SK-N-SH (cell line): Measurements from ENCODE around the gene CCDC106. TPM values are rescaled to one million over a fixed set of nuclear protein-coding genes. Genes with fewer than 3 reads are reported as not detected.

ENCODE experiments used
- CHD2 ChIP-seq: fragments of 150-350 bp; IDR thresholded peaks from 2 replicates; pipeline ENCODE4 v1.6.1; 2018; ENCODE audit warnings: low read length; ENCODE audit not compliant: partially characterized antibody
- ELF1 ChIP-seq: IDR thresholded peaks from 2 replicates; pipeline ENCODE4 v1.4.0; 2012
- FOSL2 ChIP-seq: IDR thresholded peaks from 2 replicates; pipeline ENCODE4 v1.4.0; 2012; ENCODE audit warnings: low read depth, mild to moderate bottlenecking, moderate library complexity, borderline replicate concordance
- FOXJ3 ChIP-seq: sonication (generic); formaldehyde crosslinking; IDR thresholded peaks from 2 replicates; pipeline ENCODE4 v1.5.1; 2020; ENCODE audit warnings: mild to moderate bottlenecking, missing genetic modification reagents
- GABPA ChIP-seq: IDR thresholded peaks from 2 replicates; pipeline ENCODE4 v1.4.0; 2012; ENCODE audit warnings: low read depth, mild to moderate bottlenecking
- GATA2 ChIP-seq: sonication (generic); formaldehyde crosslinking; IDR thresholded peaks from 2 replicates; pipeline ENCODE4 v1.5.0; 2020; ENCODE audit warnings: mild to moderate bottlenecking, missing genetic modification reagents
- NRF1 ChIP-seq: IDR thresholded peaks from 2 replicates; pipeline ENCODE4 v1.6.1; 2012; ENCODE audit warnings: low read depth, mild to moderate bottlenecking, low read length
- POLR2AphosphoS5 ChIP-seq: IDR thresholded peaks from 2 replicates; pipeline ENCODE4 v1.6.1; 2012; ENCODE audit warnings: low read depth, low read length
- RFX5 ChIP-seq: IDR thresholded peaks from 2 replicates; pipeline ENCODE4 v1.6.1; 2012; ENCODE audit warnings: mild to moderate bottlenecking, improper control_type of control experiment, low read length
- SIN3A ChIP-seq: IDR thresholded peaks from 2 replicates; pipeline ENCODE4 v1.6.1; 2012; ENCODE audit warnings: low read depth, mild to moderate bottlenecking, low read length, moderate library complexity, borderline replicate concordance
- TAF1 ChIP-seq: IDR thresholded peaks from 2 replicates; pipeline ENCODE4 v1.6.1; 2012; ENCODE audit warnings: low read depth, mild to moderate bottlenecking, low read length, moderate library complexity, borderline replicate concordance
- TEAD4 ChIP-seq: IDR thresholded peaks from 2 replicates; pipeline ENCODE4 v1.4.0; 2012; ENCODE audit warnings: mild to moderate bottlenecking, borderline replicate concordance; ENCODE audit not compliant: insufficient read depth
- YY1 ChIP-seq: IDR thresholded peaks from 2 replicates; pipeline ENCODE4 v1.4.0; 2012; ENCODE audit warnings: low read depth, mild to moderate bottlenecking
- polyA plus RNA-seq, 3 experiments: library from polyadenylated mRNA; depleted of rRNA; stranded (reverse); fragments of >200 nt; gene quantifications; 2 replicates each; pipeline ENCODE4 v1.2.3, GENCODE V29; 2012
- TF ChIP-seq, protein P1 (sequence below): IDR thresholded peaks from 2 replicates; pipeline ENCODE4 v1.4.0; 2012; ENCODE audit warnings: low read depth, borderline replicate concordance
- TF ChIP-seq, protein P2 (sequence below): IDR thresholded peaks from 2 replicates; pipeline ENCODE4 v1.6.1; 2012; ENCODE audit warnings: mild to moderate bottlenecking, low read depth, low read length, moderate library complexity
- TF ChIP-seq, protein P3 (sequence below): fragments of 200-600 bp; sonication (generic); IDR thresholded peaks from 2 replicates; pipeline ENCODE4 v1.6.1; 2017; ENCODE audit warnings: antibody characterized with exemption, mild to moderate bottlenecking, moderate library complexity
- TF ChIP-seq, protein P4 (sequence below): IDR thresholded peaks from 2 replicates; pipeline ENCODE4; 2012
- TF ChIP-seq, protein P5 (sequence below): fragments of 150-350 bp; IDR thresholded peaks from 2 replicates; pipeline ENCODE4 v1.6.1; 2017; ENCODE audit warnings: antibody characterized with exemption, low read length, low read depth, borderline replicate concordance

CCDC106 gene
- polyA plus RNA-seq, 1 of the 3 experiments (the other 2 are of a cell fraction): 27.1 TPM

DNA sequence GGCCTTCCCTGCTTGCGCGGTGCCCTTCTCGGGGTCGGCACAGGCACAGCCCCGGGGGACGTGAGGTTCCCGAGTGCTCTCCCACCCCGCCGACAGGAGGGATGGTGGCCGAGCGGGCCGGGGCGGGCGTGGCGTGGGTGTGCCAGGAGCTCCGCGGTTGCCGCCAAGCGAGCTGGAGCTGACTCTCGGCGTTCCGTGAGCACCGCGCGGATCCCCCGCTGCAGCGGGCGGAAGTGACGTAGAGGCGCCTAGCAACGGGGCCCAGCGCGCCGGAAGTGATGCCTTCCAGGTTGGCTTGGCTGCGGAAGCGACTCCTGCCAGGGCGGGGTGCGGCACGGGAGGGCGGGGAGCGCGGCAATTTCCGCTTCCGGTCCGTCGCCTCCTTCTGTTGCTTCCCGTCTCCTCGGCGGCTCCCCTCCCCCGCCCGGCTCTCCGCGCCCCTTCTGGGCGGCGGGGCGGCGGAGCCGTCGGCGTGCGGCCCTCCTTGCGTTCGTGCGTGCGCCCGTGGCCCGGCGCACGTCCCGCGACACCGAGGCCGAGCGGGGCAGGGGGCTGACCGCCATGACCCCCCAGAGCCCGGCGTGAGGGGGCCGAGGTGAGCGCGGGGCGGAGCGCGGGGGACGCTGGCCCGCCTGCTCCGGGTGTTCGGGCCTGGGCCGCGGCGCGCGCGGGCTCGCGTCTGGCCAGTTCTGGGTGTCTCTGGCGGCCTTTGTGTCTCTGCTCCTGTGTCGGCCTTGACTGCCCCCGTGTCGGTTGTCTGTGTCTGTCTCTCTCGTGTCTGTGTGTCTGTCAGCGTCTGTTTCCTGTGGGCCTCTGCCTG, 27.0 kb downstream of the CCDC106 start, which contains the start of gene EPN1 (continued):
- TF ChIP-seq POLR2AphosphoS5: peak; percentile 86; the same call in 1 of the 2 replicates
- peak; percentile 37; the same call in 1 of the 2 replicates for TF ChIP-seq TAF1
- no peak for TF ChIP-seq GATA2 (CRISPR knock-in tag)
- TF ChIP-seq TEAD4: no peak
- TF ChIP-seq SIN3A: peak; percentile 81; the same call in 1 of the 2 replicates
- no peak for TF ChIP-seq NRF1
- no peak for TF ChIP-seq FOSL2
- TF ChIP-seq, protein P1, sequence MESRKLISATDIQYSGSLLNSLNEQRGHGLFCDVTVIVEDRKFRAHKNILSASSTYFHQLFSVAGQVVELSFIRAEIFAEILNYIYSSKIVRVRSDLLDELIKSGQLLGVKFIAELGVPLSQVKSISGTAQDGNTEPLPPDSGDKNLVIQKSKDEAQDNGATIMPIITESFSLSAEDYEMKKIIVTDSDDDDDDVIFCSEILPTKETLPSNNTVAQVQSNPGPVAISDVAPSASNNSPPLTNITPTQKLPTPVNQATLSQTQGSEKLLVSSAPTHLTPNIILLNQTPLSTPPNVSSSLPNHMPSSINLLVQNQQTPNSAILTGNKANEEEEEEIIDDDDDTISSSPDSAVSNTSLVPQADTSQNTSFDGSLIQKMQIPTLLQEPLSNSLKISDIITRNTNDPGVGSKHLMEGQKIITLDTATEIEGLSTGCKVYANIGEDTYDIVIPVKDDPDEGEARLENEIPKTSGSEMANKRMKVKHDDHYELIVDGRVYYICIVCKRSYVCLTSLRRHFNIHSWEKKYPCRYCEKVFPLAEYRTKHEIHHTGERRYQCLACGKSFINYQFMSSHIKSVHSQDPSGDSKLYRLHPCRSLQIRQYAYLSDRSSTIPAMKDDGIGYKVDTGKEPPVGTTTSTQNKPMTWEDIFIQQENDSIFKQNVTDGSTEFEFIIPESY: 0 out of 2 replicates have a peak, but pooled peaks have one; percentile 49
- TF ChIP-seq ELF1: peak; percentile 91
- TF ChIP-seq, protein P2, sequence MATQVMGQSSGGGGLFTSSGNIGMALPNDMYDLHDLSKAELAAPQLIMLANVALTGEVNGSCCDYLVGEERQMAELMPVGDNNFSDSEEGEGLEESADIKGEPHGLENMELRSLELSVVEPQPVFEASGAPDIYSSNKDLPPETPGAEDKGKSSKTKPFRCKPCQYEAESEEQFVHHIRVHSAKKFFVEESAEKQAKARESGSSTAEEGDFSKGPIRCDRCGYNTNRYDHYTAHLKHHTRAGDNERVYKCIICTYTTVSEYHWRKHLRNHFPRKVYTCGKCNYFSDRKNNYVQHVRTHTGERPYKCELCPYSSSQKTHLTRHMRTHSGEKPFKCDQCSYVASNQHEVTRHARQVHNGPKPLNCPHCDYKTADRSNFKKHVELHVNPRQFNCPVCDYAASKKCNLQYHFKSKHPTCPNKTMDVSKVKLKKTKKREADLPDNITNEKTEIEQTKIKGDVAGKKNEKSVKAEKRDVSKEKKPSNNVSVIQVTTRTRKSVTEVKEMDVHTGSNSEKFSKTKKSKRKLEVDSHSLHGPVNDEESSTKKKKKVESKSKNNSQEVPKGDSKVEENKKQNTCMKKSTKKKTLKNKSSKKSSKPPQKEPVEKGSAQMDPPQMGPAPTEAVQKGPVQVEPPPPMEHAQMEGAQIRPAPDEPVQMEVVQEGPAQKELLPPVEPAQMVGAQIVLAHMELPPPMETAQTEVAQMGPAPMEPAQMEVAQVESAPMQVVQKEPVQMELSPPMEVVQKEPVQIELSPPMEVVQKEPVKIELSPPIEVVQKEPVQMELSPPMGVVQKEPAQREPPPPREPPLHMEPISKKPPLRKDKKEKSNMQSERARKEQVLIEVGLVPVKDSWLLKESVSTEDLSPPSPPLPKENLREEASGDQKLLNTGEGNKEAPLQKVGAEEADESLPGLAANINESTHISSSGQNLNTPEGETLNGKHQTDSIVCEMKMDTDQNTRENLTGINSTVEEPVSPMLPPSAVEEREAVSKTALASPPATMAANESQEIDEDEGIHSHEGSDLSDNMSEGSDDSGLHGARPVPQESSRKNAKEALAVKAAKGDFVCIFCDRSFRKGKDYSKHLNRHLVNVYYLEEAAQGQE: no peak
- no peak for TF ChIP-seq FOXJ3 (CRISPR knock-in tag)
- no peak for TF ChIP-seq RFX5
- TF ChIP-seq CHD2: peak; percentile 85
- TF ChIP-seq, protein P3, sequence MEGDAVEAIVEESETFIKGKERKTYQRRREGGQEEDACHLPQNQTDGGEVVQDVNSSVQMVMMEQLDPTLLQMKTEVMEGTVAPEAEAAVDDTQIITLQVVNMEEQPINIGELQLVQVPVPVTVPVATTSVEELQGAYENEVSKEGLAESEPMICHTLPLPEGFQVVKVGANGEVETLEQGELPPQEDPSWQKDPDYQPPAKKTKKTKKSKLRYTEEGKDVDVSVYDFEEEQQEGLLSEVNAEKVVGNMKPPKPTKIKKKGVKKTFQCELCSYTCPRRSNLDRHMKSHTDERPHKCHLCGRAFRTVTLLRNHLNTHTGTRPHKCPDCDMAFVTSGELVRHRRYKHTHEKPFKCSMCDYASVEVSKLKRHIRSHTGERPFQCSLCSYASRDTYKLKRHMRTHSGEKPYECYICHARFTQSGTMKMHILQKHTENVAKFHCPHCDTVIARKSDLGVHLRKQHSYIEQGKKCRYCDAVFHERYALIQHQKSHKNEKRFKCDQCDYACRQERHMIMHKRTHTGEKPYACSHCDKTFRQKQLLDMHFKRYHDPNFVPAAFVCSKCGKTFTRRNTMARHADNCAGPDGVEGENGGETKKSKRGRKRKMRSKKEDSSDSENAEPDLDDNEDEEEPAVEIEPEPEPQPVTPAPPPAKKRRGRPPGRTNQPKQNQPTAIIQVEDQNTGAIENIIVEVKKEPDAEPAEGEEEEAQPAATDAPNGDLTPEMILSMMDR: no peak
- TF ChIP-seq YY1: 0 out of 2 replicates have a peak, but pooled peaks have one; percentile 35
- peak; percentile 95 for TF ChIP-seq GABPA
- TF ChIP-seq, protein P4, sequence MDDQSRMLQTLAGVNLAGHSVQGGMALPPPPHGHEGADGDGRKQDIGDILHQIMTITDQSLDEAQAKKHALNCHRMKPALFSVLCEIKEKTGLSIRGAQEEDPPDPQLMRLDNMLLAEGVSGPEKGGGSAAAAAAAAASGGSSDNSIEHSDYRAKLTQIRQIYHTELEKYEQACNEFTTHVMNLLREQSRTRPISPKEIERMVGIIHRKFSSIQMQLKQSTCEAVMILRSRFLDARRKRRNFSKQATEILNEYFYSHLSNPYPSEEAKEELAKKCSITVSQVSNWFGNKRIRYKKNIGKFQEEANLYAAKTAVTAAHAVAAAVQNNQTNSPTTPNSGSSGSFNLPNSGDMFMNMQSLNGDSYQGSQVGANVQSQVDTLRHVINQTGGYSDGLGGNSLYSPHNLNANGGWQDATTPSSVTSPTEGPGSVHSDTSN: peak; percentile 76
- TF ChIP-seq, protein P5, sequence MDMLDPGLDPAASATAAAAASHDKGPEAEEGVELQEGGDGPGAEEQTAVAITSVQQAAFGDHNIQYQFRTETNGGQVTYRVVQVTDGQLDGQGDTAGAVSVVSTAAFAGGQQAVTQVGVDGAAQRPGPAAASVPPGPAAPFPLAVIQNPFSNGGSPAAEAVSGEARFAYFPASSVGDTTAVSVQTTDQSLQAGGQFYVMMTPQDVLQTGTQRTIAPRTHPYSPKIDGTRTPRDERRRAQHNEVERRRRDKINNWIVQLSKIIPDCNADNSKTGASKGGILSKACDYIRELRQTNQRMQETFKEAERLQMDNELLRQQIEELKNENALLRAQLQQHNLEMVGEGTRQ: no peak
